C4-2B (cell line): Measurements from ENCODE around the gene RHOU.

Experiments used
- H3K27ac ChIP-seq: fragments of 450-650 bp; 2 replicates; pipeline ENCODE4 v1.5.1; 2017
- CTCF ChIP-seq: fragments of 450-650 bp; conservative IDR thresholded peaks from 2 replicates; pipeline ENCODE4 v1.5.1; 2017; ENCODE audit warnings: mild to moderate bottlenecking
- ZFX ChIP-seq: fragments of 450-650 bp; IDR thresholded peaks from 2 replicates; pipeline ENCODE4 v1.6.1; 2017

RHOU gene

GRCh38 chr1:228745497-228745896 lies 10.2 kb downstream of the RHOU start:
- no peak overlapping the region for H3K27ac ChIP-seq
- no peak for TF ChIP-seq ZFX
- TF ChIP-seq CTCF: no peak

- TF ChIP-seq CTCF (no peak), ZFX (no peak)
Measured at GRCh38 chr1:228747301-228747935, 12.1 kb downstream of the RHOU start.

GRCh38 chr1:228748029-228748428 lies 12.8 kb downstream of the RHOU start:
- TF ChIP-seq CTCF: no peak
- TF ChIP-seq ZFX: no peak
- H3K27ac ChIP-seq: no peak overlapping the region

More at GRCh38 chr1:228747301-228747935, 12.1 kb downstream of the RHOU start:
- H3K27ac ChIP-seq: no peak overlapping the region

- no peak for TF ChIP-seq ZFX
- TF ChIP-seq CTCF: no peak
- no peak overlapping the region for H3K27ac ChIP-seq
Measured at GRCh38 chr1:228748431-228748830, 13.2 kb downstream of the RHOU start.

GRCh38 chr1:228749765-228750164 lies 14.5 kb downstream of the RHOU start:
- H3K27ac ChIP-seq: no peak overlapping the region

GRCh38 chr1:228750915-228751314 lies 15.6 kb downstream of the RHOU start:
- no peak for TF ChIP-seq ZFX
- no peak for TF ChIP-seq CTCF
- no peak overlapping the region for H3K27ac ChIP-seq

More at GRCh38 chr1:228749765-228750164, 14.5 kb downstream of the RHOU start:
- TF ChIP-seq CTCF (no peak), ZFX (no peak)

- no peak overlapping the region for H3K27ac ChIP-seq
- TF ChIP-seq ZFX (no peak), CTCF (no peak)
Measured at GRCh38 chr1:228751360-228752098, 16.2 kb downstream of the RHOU start.
